DMS 273 treated with DMSO at 0.1 percent for 48 hours (cell line): ENCODE data around the gene RPLP2.

Experiments
- DNase-seq: peaks from one replicate; lab custom pipeline; 2025; lab: John Stamatoyannopoulos, UW

RPLP2 gene

GRCh38 chr11:791658-792534, 17.9 kb upstream of the RPLP2 start:
- DNase-seq = no peak

GRCh38 chr11:792535-792821, 17.3 kb upstream of the RPLP2 start:
- no peak for DNase-seq

DNA sequence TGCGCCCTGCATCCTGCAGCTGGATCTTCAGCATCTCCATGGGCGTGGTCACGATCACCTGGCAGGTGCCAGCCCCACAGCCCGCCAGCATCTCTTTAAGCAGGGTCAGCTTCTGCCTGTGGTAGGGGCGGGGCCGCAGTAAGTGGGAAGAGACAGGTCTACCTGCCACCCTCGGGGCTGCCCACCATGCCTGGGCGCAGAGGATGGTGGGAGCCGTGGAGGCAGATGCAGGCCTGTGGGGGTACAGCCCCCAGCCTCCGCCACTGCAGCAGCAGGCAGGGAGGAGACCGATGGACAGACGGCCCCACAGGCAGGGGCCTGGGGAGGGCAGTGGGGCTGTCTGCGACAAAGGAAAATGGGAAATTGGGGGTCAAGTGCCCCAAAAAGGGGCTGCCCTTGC, 16.9 kb upstream of the RPLP2 start:
- DNase-seq = no peak

- peak; percentile 77 for DNase-seq
Measured at GRCh38 chr11:793556-793955, 16.2 kb upstream of the RPLP2 start.

DNA sequence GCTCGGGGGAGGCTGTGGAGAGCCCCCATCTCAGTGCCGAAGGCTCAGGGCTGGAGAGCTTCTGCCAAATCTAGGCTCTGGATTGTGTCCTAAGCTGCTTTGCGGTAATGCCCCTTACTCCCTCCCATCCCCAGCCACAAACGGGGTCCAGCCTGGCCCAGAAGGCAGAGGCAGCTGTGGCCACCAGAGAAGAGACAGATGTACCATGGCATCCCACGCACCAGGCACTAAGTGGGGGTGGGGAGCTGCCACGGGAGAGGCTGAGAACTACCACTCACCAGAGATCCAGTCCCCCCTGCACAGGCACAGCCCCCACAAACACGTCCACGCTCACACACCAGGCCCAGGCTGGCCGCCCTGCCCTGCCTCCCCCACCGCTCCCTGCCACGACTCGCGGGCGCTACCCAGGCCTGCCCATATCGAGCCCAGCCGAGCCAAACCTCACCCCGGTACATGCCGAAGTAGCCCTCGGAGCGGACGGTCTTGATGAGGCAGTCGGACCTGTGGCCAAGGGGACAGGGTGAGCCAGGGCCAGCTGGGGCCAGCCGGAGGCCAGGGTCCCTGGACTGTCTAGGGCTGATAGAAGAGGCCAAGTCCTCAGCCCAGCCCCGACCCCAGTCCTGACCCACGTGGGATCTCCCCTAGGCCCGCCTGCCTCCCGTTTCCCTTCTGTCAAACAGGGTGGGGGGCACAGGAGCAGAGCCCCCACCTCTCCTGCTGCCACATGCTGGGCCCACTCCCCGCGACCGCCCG, 15.6 kb upstream of the RPLP2 start:
- DNase-seq = no peak

DNA sequence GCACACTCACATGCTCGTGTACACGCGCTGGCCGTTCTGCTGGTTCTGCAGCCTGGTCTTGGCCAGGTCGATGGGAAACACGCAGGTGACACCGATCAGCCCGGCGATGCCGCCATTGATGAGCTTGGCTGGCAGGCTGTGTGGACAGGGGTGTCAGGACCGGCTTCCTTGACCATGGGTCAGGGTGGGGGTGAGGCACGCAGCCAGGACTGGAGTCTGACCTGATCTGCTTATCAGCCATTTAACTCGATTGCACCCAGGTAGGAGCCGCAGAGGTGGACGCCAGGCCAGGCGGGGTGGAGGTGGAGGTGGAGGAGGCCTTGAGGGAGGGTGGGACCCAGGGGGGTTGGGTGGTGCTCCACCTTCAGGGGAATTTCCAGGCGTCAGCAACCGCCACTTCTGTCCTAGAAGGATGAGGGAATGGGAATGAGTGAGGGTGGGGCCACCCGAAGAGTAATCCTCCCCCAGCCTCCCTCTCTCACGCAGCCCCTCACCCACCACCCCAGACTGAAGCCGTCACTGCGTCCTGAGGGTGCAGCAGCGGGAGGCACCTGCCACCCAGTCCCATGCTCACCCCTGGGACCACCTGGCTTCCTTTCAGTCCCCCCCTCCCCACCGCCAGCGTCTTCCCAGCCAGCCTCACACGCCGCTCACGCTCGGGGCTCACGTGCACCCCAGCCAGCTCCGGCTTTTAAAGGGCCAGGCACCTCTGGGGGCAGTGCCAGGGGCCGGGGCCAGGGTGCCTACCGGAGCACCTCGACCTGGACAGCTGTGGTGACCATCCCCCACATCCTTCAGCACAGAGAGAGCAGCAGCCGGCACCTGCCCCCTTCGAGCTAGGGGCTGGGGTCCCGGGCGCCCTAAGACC, 14.8 kb upstream of the RPLP2 start:
- DNase-seq = no peak

- peak; percentile 69 for DNase-seq
Measured at GRCh38 chr11:795634-796564, 13.9 kb upstream of the RPLP2 start.

DNA sequence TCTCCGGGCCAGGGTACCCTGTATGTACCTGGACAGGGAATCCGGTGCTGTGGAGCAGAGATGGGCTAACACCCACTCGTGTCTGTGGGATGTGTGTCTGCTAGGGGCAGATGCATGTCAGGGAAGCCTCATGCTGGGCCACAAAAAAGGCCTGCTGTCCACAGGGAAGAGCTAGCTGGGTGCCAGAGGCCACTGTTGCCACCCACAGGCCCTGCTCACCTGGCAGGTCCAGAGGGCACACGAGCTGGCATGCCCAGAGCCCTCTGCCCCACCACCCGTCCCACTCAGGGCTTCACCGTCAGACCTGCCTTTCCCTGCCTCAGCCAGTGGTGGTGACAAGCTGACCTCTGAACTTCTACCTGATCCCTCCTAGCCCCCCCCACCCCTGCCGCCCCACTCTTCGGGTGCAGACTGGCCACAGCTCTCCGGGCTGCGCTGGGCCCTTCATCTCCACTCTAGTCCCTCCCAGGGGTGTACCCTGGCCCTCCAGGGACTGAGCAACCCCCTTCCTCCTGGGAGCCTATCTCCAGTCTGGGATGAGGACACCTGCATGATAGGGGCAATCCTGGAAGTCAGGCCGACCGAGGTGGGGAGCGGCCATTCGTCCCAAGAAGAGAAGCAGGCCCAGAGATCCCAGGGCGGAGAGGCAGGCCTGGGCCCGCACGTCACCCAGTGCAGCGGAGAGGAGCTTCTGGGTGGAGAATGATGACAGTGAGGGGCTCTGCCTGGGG, 13.0 kb upstream of the RPLP2 start:
- DNase-seq = no peak

DNA sequence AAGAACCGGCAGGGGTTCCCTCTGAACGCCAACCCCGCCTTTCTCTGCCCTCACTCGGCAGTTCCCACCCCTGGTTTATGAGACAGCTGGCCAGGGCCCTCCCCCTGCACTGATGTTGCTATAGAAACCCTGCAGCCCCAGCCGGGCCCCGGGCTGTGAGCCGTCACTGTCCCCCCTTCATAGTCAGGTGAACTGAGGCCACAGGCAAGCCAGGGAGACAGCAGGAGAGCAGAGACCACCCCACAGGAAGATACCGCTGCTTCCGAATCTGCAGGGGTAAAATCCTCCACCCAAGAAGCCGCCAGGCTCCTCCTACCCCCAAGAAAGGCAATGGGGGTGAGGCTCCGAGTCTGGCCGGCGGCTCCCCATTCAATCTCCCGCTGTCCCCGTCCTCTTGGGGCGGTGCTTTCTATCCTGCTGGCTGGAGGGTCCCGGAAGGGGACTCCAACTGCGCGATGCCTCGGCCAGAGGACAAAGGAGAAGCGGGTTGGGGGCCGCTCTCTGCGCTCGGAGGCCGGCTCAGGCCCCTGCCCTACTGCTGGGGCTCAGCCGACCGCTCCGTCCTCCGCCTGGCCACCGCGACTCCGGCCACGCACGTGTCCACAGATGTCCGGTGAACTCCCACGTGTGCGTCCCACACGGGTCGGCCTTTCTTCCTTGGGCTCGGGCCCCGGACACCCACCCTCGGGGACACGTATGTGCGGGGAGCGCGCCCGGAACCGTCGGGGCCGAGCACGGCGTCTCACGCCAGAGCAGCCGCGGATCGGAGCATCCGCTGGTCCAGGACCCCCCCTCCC, 12.3 kb upstream of the RPLP2 start:
- peak; percentile 77 for DNase-seq

GRCh38 chr11:798093-798713, 11.6 kb upstream of the RPLP2 start, which contains the start of gene SLC25A22:
TSS of gene SLC25A22 (minus strand) at chr11:798281. CDS start at chr11:795006, 3,275 bp downstream.
- DNase-seq = no peak

GRCh38 chr11:799641-800316, 10.0 kb upstream of the RPLP2 start:
- DNase-seq = no peak

GRCh38 chr11:800473-800872, 9.3 kb upstream of the RPLP2 start:
- no peak for DNase-seq

- DNase-seq = no peak
Measured at GRCh38 chr11:801097-801780, 8.5 kb upstream of the RPLP2 start.

DNA sequence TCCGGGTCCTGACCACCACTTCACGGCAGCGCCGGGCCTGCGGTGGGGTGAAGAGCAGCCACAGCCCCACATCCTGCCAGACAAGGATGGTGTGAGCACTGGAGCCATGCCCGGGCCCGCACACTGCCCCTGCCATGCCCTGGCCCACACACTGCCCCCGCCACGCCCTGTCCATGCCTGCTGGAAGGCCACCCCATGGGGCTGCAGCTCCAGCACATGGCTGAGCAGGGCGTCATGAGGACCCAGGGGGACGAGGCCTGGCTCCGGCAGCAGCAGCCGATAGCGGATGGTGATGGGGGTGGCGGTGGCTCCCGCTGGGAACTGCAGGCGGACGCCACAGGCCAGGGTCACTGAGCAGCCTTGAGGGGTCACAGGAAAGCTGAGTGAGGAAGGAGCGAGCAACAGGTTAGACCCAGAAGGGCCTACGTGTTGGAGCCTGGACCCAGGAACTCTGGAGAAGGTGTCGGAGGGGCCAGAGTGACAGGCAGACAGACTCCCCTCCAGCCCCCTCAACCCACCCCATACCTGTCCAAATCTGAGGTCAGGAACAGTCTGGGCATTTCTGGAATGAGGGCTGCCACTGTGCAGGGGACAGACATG, 7.6 kb upstream of the RPLP2 start:
- DNase-seq = no peak

- DNase-seq = no peak
Measured at GRCh38 chr11:802693-803466, 6.9 kb upstream of the RPLP2 start.

- no peak for DNase-seq
Measured at GRCh38 chr11:803467-803742, 6.4 kb upstream of the RPLP2 start.
